ENCODE measurements around the gene METAP1D. TPM values are rescaled to one million over a fixed set of nuclear protein-coding genes. Genes with fewer than 3 reads are reported as not detected.
"Not testable (repeated sequence)": the region's sequence is repeated elsewhere in the genome, so short reads cannot be mapped to it uniquely, and the experiment has no call there.

METAP1D gene
- total and polyA plus RNA-seq, 2 donors, result 4.1 to 29.4 TPM

GRCh38 chr2:172047566-172048507 is 48.1 kb downstream of the METAP1D start:
- WGBS, result 93% methylated on average over 8 of the region's 8 CpGs
- H3K4me3 ChIP-seq (ENCODE audit: low read depth, low read length), result no peak overlapping the region
- no peak for DNase-seq (ENCODE audit: extremely low spot score)
- H3K36me3 ChIP-seq (ENCODE audit: insufficient read depth), result no peaks in the 10 kb centered on the region
- H3K27ac ChIP-seq (ENCODE audit: low read depth), result no peak overlapping the region
- H3K4me1 ChIP-seq (ENCODE audit: insufficient read depth), result no peaks in the 10 kb centered on the region

- H3K36me3 ChIP-seq (ENCODE audit: insufficient read depth), result no peaks in the 10 kb centered on the region
- no peak for DNase-seq (ENCODE audit: extremely low spot score)
- H3K4me3 ChIP-seq (ENCODE audit: low read depth, low read length), result no peak overlapping the region
- H3K4me1 ChIP-seq (ENCODE audit: insufficient read depth), result no peaks in the 10 kb centered on the region
- 93% methylated on average over 6 of the region's 6 CpGs for whole genome bisulfite sequencing
- no peak overlapping the region for H3K27ac ChIP-seq (ENCODE audit: low read depth)
Measured at GRCh38 chr2:172048508-172049503, 49.1 kb downstream of the METAP1D start.

GRCh38 chr2:172049567-172050120 is 49.9 kb downstream of the METAP1D start:
- Histone ChIP-seq H3K4me1 (ENCODE audit: insufficient read depth) (no peaks in the 10 kb centered on the region), H3K4me3 (ENCODE audit: low read depth, low read length) (no peak overlapping the region), H3K27ac (ENCODE audit: low read depth) (no peak overlapping the region), H3K36me3 (ENCODE audit: insufficient read depth) (no peaks in the 10 kb centered on the region)
- 95% methylated on average over 2 of the region's 2 CpGs for WGBS
- DNase-seq (ENCODE audit: extremely low spot score), result no peak

- no peaks in the 10 kb centered on the region for H3K36me3 ChIP-seq (ENCODE audit: insufficient read depth)
- DNase-seq (ENCODE audit: extremely low spot score), result no peak
- H3K4me3 ChIP-seq (ENCODE audit: low read depth, low read length), result no peak overlapping the region
- H3K4me1 ChIP-seq (ENCODE audit: insufficient read depth), result no peaks in the 10 kb centered on the region
- no peak overlapping the region for H3K27ac ChIP-seq (ENCODE audit: low read depth)
- WGBS, result 82% methylated on average over 1 of the region's 1 CpG
Measured at GRCh38 chr2:172050479-172051125, 50.8 kb downstream of the METAP1D start.

- no peak for DNase-seq (ENCODE audit: extremely low spot score)
- no peaks in the 10 kb centered on the region for H3K4me1 ChIP-seq (ENCODE audit: insufficient read depth)
- H3K36me3 ChIP-seq (ENCODE audit: insufficient read depth), result no peaks in the 10 kb centered on the region
- no peak overlapping the region for H3K27ac ChIP-seq (ENCODE audit: low read depth)
- no peak overlapping the region for H3K4me3 ChIP-seq (ENCODE audit: low read depth, low read length)
- 59% methylated on average over 4 of the region's 4 CpGs for WGBS
Measured at GRCh38 chr2:172052000-172052983, 52.5 kb downstream of the METAP1D start.

- Histone ChIP-seq H3K4me1 (ENCODE audit: insufficient read depth) (no peaks in the 10 kb centered on the region), H3K36me3 (ENCODE audit: insufficient read depth) (no peaks in the 10 kb centered on the region), H3K27ac (ENCODE audit: low read depth) (no peak overlapping the region), H3K4me3 (ENCODE audit: low read depth, low read length) (no peak overlapping the region)
- DNase-seq (ENCODE audit: extremely low spot score), result no peak
- 89% methylated on average over 1 of the region's 1 CpG for WGBS
Measured at GRCh38 chr2:172053486-172053885, 53.7 kb downstream of the METAP1D start.

GRCh38 chr2:172056293-172056692 is 56.5 kb downstream of the METAP1D start:
- no peaks in the 10 kb centered on the region for H3K36me3 ChIP-seq (ENCODE audit: insufficient read depth)
- H3K27ac ChIP-seq (ENCODE audit: low read depth), result no peak overlapping the region
- H3K4me1 ChIP-seq (ENCODE audit: insufficient read depth), result no peaks in the 10 kb centered on the region
- no peak overlapping the region for H3K4me3 ChIP-seq (ENCODE audit: low read depth, low read length)
- DNase-seq (ENCODE audit: extremely low spot score), result no peak
- WGBS, result 90% methylated on average over 2 of the region's 2 CpGs

- H3K4me1 ChIP-seq (ENCODE audit: insufficient read depth), result no peaks in the 10 kb centered on the region
- H3K27ac ChIP-seq (ENCODE audit: low read depth), result no peak overlapping the region
- no peak for DNase-seq (ENCODE audit: extremely low spot score)
- no peaks in the 10 kb centered on the region for H3K36me3 ChIP-seq (ENCODE audit: insufficient read depth)
- H3K4me3 ChIP-seq (ENCODE audit: low read depth, low read length), result no peak overlapping the region
- 95% methylated on average over 5 of the region's 5 CpGs for WGBS
Measured at GRCh38 chr2:172058660-172059059, 58.9 kb downstream of the METAP1D start.

- 95% methylated on average over 5 of the region's 5 CpGs for whole genome bisulfite sequencing
- not testable (repeated sequence) for DNase-seq (ENCODE audit: extremely low spot score); H3K27ac ChIP-seq (ENCODE audit: low read depth); H3K4me1 ChIP-seq (ENCODE audit: insufficient read depth); H3K4me3 ChIP-seq (ENCODE audit: low read depth, low read length); H3K36me3 ChIP-seq (ENCODE audit: insufficient read depth)
Measured at GRCh38 chr2:172060118-172060517, 60.4 kb downstream of the METAP1D start.

GRCh38 chr2:172062402-172063004 is 62.8 kb downstream of the METAP1D start:
- H3K27ac ChIP-seq (ENCODE audit: low read depth), result no peak overlapping the region
- 90% methylated on average over 1 of the region's 1 CpG for WGBS
- no peaks in the 10 kb centered on the region for H3K4me1 ChIP-seq (ENCODE audit: insufficient read depth)
- DNase-seq (ENCODE audit: extremely low spot score), result no peak
- no peaks in the 10 kb centered on the region for H3K36me3 ChIP-seq (ENCODE audit: insufficient read depth)
- H3K4me3 ChIP-seq (ENCODE audit: low read depth, low read length), result no peak overlapping the region

GRCh38 chr2:172063446-172063845 is 63.7 kb downstream of the METAP1D start:
- no peak overlapping the region for H3K27ac ChIP-seq (ENCODE audit: low read depth)
- H3K36me3 ChIP-seq (ENCODE audit: insufficient read depth), result no peaks in the 10 kb centered on the region
- 85% methylated on average over 9 of the region's 9 CpGs for WGBS
- no peaks in the 10 kb centered on the region for H3K4me1 ChIP-seq (ENCODE audit: insufficient read depth)
- H3K4me3 ChIP-seq (ENCODE audit: low read depth, low read length), result no peak overlapping the region
- no peak for DNase-seq (ENCODE audit: extremely low spot score)

GRCh38 chr2:172065111-172065510 is 65.4 kb downstream of the METAP1D start:
- no peak overlapping the region for H3K27ac ChIP-seq (ENCODE audit: low read depth)
- H3K4me1 ChIP-seq (ENCODE audit: insufficient read depth), result no peaks in the 10 kb centered on the region
- WGBS, result 95% methylated on average over 4 of the region's 4 CpGs
- DNase-seq (ENCODE audit: extremely low spot score), result no peak
- no peak overlapping the region for H3K4me3 ChIP-seq (ENCODE audit: low read depth, low read length)
- H3K36me3 ChIP-seq (ENCODE audit: insufficient read depth), result no peaks in the 10 kb centered on the region

Measured in urinary bladder (tissue), 4 donors.